Neural cell (in vitro differentiated cells): Measurements from ENCODE around the gene TMEM183A. TPM values are rescaled to one million over a fixed set of nuclear protein-coding genes. Genes with fewer than 3 reads are reported as not detected.

ENCODE experiments used
- H2AFZ ChIP-seq: fragments of 200-600, 300-800 bp; sonication (generic), shearing (Covaris generic); 2 replicates; pipeline ENCODE4 v1.6.0; 2014; ENCODE audit warnings: low read depth, mild to moderate bottlenecking, antibody characterized with exemption, low read length, moderate library complexity
- H3F3A ChIP-seq: fragments of 200-600 bp; shearing (Covaris generic); 2 replicates; pipeline ENCODE4 v1.6.1; 2016; ENCODE audit warnings: mild to moderate bottlenecking, moderate library complexity, mixed read lengths, antibody characterized with exemption, low read length; ENCODE audit not compliant: insufficient read depth, poor library complexity, severe bottlenecking
- H3K27ac ChIP-seq: fragments of 200-600, 300-800 bp; sonication (generic), shearing (Covaris generic); 2 replicates; pipeline ENCODE4 v1.5.1; 2014; ENCODE audit warnings: mild to moderate bottlenecking, low read length, moderate library complexity
- H3K27me3 ChIP-seq: fragments of 300-800, 200-600 bp; sonication (generic), shearing (Covaris generic); 2 replicates; pipeline ENCODE4 v1.6.0; 2014; ENCODE audit warnings: mild to moderate bottlenecking, low read depth, low read length, moderate library complexity; ENCODE audit not compliant: insufficient read depth
- H3K36me3 ChIP-seq: fragments of 300-800, 200-600 bp; sonication (generic), shearing (Covaris generic); 2 replicates; pipeline ENCODE4 v1.5.1; 2014; ENCODE audit warnings: mild to moderate bottlenecking, antibody characterized with exemption, low read length, moderate library complexity; ENCODE audit not compliant: insufficient read depth
- H3K4me2 ChIP-seq: fragments of 300-800, 200-600 bp; sonication (generic), shearing (Covaris generic); 2 replicates; pipeline ENCODE4 v1.6.0; 2014; ENCODE audit warnings: mild to moderate bottlenecking, low read length
- H3K4me3 ChIP-seq: fragments of 300-800, 200-600 bp; sonication (generic), shearing (Covaris generic); 2 replicates; pipeline ENCODE4 v1.5.1; 2014; ENCODE audit warnings: mild to moderate bottlenecking, low read length, moderate library complexity
- H3K79me2 ChIP-seq: fragments of 200-600 bp; shearing (Covaris generic); replicated peaks from 2 replicates; pipeline ENCODE4 v1.6.0; 2014; ENCODE audit warnings: mild to moderate bottlenecking, low read length, moderate library complexity; ENCODE audit not compliant: insufficient read depth
- H3K9ac ChIP-seq: fragments of 300-800, 200-600 bp; sonication (generic), shearing (Covaris generic); 2 replicates; pipeline ENCODE4 v1.6.1; 2016; ENCODE audit warnings: mild to moderate bottlenecking, low read length, mixed read lengths
- H3K9me2 ChIP-seq: fragments of 200-600 bp; shearing (Covaris generic); 2 replicates; pipeline ENCODE4 v1.6.1; 2016; ENCODE audit warnings: mild to moderate bottlenecking, low read length, mixed read lengths; ENCODE audit not compliant: insufficient read depth
- H3K9me3 ChIP-seq: fragments of 200-600, 300-800 bp; sonication (generic), shearing (Covaris generic); 2 replicates; pipeline ENCODE4 v1.6.1; 2016; ENCODE audit warnings: mild to moderate bottlenecking, mixed run types, low read length, moderate library complexity, mixed read lengths
- H4K20me1 ChIP-seq: fragments of 200-600 bp; shearing (Covaris generic); 2 replicates; pipeline ENCODE4 v1.6.1; 2016; ENCODE audit warnings: mild to moderate bottlenecking, mixed run types; ENCODE audit not compliant: insufficient read depth
- EP300 ChIP-seq: fragments of 450-650 bp; conservative IDR thresholded peaks from 2 replicates; pipeline ENCODE4 v1.6.1; 2014; ENCODE audit warnings: antibody characterized with exemption, mild to moderate bottlenecking, moderate library complexity; ENCODE audit not compliant: poor library complexity, severe bottlenecking
- EZH2 ChIP-seq: fragments of 200-600, 300-800 bp; shearing (Covaris generic), sonication (generic); IDR thresholded peaks from 2 replicates; pipeline ENCODE4 v1.6.1; 2014; ENCODE audit warnings: antibody characterized with exemption, low read length, borderline replicate concordance, mild to moderate bottlenecking; ENCODE audit not compliant: insufficient read depth, poor library complexity, severe bottlenecking
- MXI1 ChIP-seq: fragments of 450-650 bp; conservative IDR thresholded peaks from 2 replicates; pipeline ENCODE4 v1.6.1; 2014; ENCODE audit warnings: antibody characterized with exemption, mild to moderate bottlenecking; ENCODE audit not compliant: poor library complexity, severe bottlenecking
- POLR2AphosphoS5 ChIP-seq: IDR thresholded peaks from 2 replicates; pipeline ENCODE4 v1.6.1; 2012
- RAD21 ChIP-seq: fragments of 450-650 bp; conservative IDR thresholded peaks from 2 replicates; pipeline ENCODE4 v1.6.1; 2014; ENCODE audit warnings: antibody characterized with exemption, mild to moderate bottlenecking, moderate library complexity
- SMC3 ChIP-seq: fragments of 450-650 bp; conservative IDR thresholded peaks from 2 replicates; pipeline ENCODE4 v1.6.1; 2014; ENCODE audit warnings: antibody characterized with exemption, mild to moderate bottlenecking, moderate library complexity; ENCODE audit not compliant: poor library complexity
- TAF1 ChIP-seq: IDR thresholded peaks from 2 replicates; pipeline ENCODE4 v1.6.1; 2012; ENCODE audit warnings: low read depth
- polyA plus RNA-seq: library from polyadenylated mRNA; depleted of rRNA; stranded (reverse); fragments of >200 nt; gene quantifications from 2 replicates; pipeline ENCODE4 v1.2.3, GENCODE V29; 2014
- TF ChIP-seq, protein P1 (sequence below): IDR thresholded peaks from 2 replicates; pipeline ENCODE4 v1.6.1; 2012; ENCODE audit warnings: borderline replicate concordance

The TMEM183A gene
- polyA plus RNA-seq, 1 donor from 2014 or later, result 237 TPM

DNA sequence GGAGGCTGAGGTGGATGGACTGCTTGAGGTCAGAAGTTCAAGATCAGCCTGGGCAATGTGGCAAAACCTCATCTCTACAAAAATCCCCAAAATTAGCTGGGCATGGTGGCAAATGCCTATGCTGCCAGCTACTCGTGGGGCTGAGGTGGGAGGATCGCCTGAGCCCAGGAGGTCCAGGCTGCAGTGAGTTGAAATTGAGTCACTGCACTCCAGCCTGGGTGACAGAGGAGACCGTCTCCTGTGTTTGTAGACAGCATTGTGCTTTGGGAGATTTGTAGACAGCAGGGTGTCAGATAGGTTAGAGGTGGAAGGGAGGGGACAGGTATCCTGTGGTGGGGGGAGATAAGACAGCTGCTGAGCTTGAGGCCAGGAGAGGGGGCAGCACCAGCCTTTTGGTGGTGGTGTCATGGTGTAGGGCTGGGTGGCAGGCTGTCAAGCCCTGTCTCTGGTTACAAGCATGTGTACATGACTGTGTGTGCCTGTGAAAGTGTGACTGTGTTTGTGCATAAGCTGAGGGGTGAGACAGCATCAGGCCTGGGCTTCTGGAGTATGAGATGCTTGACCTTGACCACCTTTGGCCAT, 34.3 kb downstream of the TMEM183A start:
- Histone ChIP-seq H3K27ac (no peak overlapping the region), H4K20me1 (no peaks in the 10 kb centered on the region), H3K9me2 (no peaks in the 10 kb centered on the region)

DNA sequence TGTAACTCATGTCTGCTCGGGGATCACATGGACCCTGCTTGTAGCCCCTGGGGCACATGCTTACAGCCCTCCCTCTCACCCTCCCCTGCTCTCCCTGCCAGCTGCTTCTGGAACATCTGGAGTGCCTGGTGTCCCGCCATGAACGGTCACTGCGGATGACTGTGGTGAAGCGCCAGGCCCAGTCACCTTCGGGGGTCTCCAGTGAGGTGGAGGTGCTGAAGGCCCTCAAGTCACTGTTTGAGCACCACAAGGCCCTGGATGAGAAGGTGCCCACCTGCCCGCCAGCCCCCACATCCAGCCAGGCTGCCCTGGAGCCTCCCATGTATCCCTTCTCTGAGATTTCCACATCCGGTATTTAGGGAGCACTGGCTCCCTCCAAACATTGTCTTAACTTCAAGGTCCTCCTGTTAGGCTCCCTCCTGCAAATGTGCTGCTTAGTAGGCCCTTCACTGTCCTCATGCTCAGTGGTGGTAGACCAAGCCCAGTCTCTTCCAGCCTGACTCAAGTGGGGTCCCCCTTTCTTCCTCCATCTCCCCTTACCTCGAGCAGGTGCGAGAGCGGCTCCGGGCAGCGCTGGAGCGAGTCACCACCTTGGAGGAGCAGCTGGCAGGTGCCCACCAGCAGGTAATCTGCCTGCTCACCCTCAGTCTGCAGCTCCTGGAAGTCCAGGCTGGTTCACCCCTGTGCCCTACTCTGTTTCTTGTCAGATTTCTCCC, 36.8 kb downstream of the TMEM183A start:
- H4K20me1 ChIP-seq, result no peaks in the 10 kb centered on the region
- H3K9me3 ChIP-seq, result no peaks in the 10 kb centered on the region

More for the DNA sequence above, 34.3 kb downstream of the TMEM183A start:
- no peak overlapping the region for H3K9ac ChIP-seq
- no peaks in the 10 kb centered on the region for H3F3A ChIP-seq
- H3K79me2 ChIP-seq, result no peaks in the 10 kb centered on the region
- H3K4me2 ChIP-seq, result no peak overlapping the region
- TF ChIP-seq, protein P1, sequence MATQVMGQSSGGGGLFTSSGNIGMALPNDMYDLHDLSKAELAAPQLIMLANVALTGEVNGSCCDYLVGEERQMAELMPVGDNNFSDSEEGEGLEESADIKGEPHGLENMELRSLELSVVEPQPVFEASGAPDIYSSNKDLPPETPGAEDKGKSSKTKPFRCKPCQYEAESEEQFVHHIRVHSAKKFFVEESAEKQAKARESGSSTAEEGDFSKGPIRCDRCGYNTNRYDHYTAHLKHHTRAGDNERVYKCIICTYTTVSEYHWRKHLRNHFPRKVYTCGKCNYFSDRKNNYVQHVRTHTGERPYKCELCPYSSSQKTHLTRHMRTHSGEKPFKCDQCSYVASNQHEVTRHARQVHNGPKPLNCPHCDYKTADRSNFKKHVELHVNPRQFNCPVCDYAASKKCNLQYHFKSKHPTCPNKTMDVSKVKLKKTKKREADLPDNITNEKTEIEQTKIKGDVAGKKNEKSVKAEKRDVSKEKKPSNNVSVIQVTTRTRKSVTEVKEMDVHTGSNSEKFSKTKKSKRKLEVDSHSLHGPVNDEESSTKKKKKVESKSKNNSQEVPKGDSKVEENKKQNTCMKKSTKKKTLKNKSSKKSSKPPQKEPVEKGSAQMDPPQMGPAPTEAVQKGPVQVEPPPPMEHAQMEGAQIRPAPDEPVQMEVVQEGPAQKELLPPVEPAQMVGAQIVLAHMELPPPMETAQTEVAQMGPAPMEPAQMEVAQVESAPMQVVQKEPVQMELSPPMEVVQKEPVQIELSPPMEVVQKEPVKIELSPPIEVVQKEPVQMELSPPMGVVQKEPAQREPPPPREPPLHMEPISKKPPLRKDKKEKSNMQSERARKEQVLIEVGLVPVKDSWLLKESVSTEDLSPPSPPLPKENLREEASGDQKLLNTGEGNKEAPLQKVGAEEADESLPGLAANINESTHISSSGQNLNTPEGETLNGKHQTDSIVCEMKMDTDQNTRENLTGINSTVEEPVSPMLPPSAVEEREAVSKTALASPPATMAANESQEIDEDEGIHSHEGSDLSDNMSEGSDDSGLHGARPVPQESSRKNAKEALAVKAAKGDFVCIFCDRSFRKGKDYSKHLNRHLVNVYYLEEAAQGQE, result no peak
- TF ChIP-seq MXI1 (no peak), RAD21 (no peak)
- H3K36me3 ChIP-seq, result no peaks in the 10 kb centered on the region
- H3K9me3 ChIP-seq, result no peaks in the 10 kb centered on the region
- H2AFZ ChIP-seq, result no peak overlapping the region
- no peak overlapping the region for H3K4me3 ChIP-seq
- H3K27me3 ChIP-seq, result no peaks in the 10 kb centered on the region

DNA sequence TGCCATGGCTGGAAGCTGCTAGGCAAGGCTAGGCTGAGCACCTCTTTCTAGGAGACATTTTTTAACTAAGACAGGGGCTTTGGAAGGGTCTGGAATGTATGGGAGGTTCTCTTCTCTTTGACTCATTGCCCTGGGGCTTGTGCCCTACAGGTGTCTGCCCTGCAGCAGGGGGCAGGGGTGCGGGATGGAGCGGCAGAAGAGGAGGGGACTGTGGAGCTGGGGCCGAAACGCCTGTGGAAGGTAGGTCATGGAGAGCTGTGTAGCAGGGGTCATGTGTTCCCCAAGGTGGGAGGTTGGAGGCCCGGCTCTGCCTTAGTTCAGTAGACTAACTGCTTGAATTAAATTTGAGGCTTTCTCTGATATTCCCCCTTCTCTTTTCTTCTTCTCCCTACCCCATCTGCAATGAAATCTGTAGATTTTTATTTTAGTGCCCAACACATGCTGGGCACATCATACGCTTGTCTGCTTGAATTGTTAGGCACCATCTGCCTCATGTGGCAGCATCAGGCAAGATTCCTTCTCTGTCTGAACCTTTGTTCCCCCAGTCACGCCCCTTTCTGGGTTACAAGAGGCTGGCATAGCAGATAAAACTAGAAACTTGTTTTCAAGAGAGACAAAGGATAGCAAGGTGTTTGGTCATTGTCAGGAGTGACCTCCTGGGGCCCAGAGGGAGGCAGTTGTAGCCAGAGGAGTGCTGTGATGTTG, 37.5 kb downstream of the TMEM183A start:
- H3K79me2 ChIP-seq, result no peaks in the 10 kb centered on the region
- no peaks in the 10 kb centered on the region for H3F3A ChIP-seq
- no peaks in the 10 kb centered on the region for H3K9me2 ChIP-seq
- H3K27ac ChIP-seq, result no peak overlapping the region
- H3K9me3 ChIP-seq, result no peaks in the 10 kb centered on the region
- no peak overlapping the region for H3K4me2 ChIP-seq
- no peak overlapping the region for H3K9ac ChIP-seq
- no peaks in the 10 kb centered on the region for H3K27me3 ChIP-seq
- H2AFZ ChIP-seq, result no peak overlapping the region
- no peak for TF ChIP-seq POLR2AphosphoS5
- no peak for TF ChIP-seq MXI1
- no peak for TF ChIP-seq EZH2
- TF ChIP-seq RAD21, result no peak
- TF ChIP-seq TAF1, result no peak
- TF ChIP-seq EP300, result no peak
- TF ChIP-seq, protein P1, result no peak
- TF ChIP-seq SMC3, result no peak
- H3K4me3 ChIP-seq, result no peak overlapping the region
- no peaks in the 10 kb centered on the region for H4K20me1 ChIP-seq
- no peaks in the 10 kb centered on the region for H3K36me3 ChIP-seq

More for the DNA sequence above, 36.8 kb downstream of the TMEM183A start:
- H3K27ac ChIP-seq, result no peak overlapping the region
- no peak overlapping the region for H3K4me3 ChIP-seq
- no peaks in the 10 kb centered on the region for H3K79me2 ChIP-seq
- H3F3A ChIP-seq, result no peaks in the 10 kb centered on the region
- no peaks in the 10 kb centered on the region for H3K27me3 ChIP-seq
- TF ChIP-seq SMC3, result no peak
- no peak overlapping the region for H3K4me2 ChIP-seq
- no peak overlapping the region for H2AFZ ChIP-seq
- H3K9me2 ChIP-seq, result no peaks in the 10 kb centered on the region
- no peaks in the 10 kb centered on the region for H3K36me3 ChIP-seq
- no peak overlapping the region for H3K9ac ChIP-seq
